OCI-LY1 (cell line): ENCODE measurements around the gene CCDC87.

Experiments used
- H2AFZ ChIP-seq: fragments of 200-600 bp; sonication (generic), shearing (Covaris generic); 2 replicates; pipeline ENCODE4 v1.6.0; 2014; ENCODE audit warnings: antibody characterized with exemption, mild to moderate bottlenecking, low read length
- H3F3A ChIP-seq: fragments of 200-600 bp; sonication (generic), shearing (Covaris generic); 2 replicates; pipeline ENCODE4 v1.6.0; 2014; ENCODE audit warnings: mild to moderate bottlenecking, antibody characterized with exemption, low read length, moderate library complexity; ENCODE audit not compliant: insufficient read depth
- H3K27ac ChIP-seq: fragments of 200-600 bp; sonication (generic); 2 replicates; pipeline ENCODE4 v1.5.1; 2014; ENCODE audit warnings: low read length, mixed run types, mild to moderate bottlenecking, low read depth; ENCODE audit not compliant: poor library complexity, severe bottlenecking
- H3K27me3 ChIP-seq: fragments of 200-600 bp; sonication (generic); 2 replicates; pipeline ENCODE4 v1.6.0; 2014; ENCODE audit warnings: antibody characterized with exemption, mild to moderate bottlenecking, low read length, moderate library complexity; ENCODE audit not compliant: insufficient read depth
- H3K36me3 ChIP-seq: fragments of 200-600 bp; sonication (generic); 2 replicates; pipeline ENCODE4 v1.6.1; 2014; ENCODE audit warnings: mild to moderate bottlenecking, antibody characterized with exemption, low read length, moderate library complexity, mixed read lengths; ENCODE audit not compliant: insufficient read depth
- H3K4me1 ChIP-seq: fragments of 200-600 bp; sonication (generic); 2 replicates; pipeline ENCODE4 v1.5.1; 2014; ENCODE audit warnings: mild to moderate bottlenecking, low read length, moderate library complexity; ENCODE audit not compliant: insufficient read depth, severe bottlenecking
- H3K4me2 ChIP-seq: fragments of 200-600 bp; sonication (generic), shearing (Covaris generic); 2 replicates; pipeline ENCODE4 v1.6.1; 2014; ENCODE audit warnings: low read length
- H3K4me3 ChIP-seq: fragments of 200-600 bp; sonication (generic); 2 replicates; pipeline ENCODE4 v1.5.1; 2014; ENCODE audit warnings: low read length, low read depth, mild to moderate bottlenecking, mixed read lengths; ENCODE audit not compliant: poor library complexity, severe bottlenecking
- H3K79me2 ChIP-seq: fragments of 200-600 bp; shearing (Covaris generic); 2 replicates; pipeline ENCODE4 v1.6.1; 2016; ENCODE audit warnings: mixed run types, low read length, mixed read lengths; ENCODE audit not compliant: insufficient read depth
- H3K9ac ChIP-seq: fragments of 200-600 bp; sonication (generic), shearing (Covaris generic); 2 replicates; pipeline ENCODE4 v1.6.1; 2014; ENCODE audit warnings: mild to moderate bottlenecking, low read length, mixed read lengths
- H3K9me2 ChIP-seq: fragments of 200-600 bp; sonication (generic), shearing (Covaris generic); 2 replicates; pipeline ENCODE4 v1.6.1; 2014; ENCODE audit warnings: low read depth, mild to moderate bottlenecking, low read length, mixed read lengths
- H3K9me3 ChIP-seq: fragments of 200-600 bp; shearing (Covaris generic); 2 replicates; pipeline ENCODE4 v1.6.1; 2014; ENCODE audit warnings: low read length, mixed read lengths
- H4K20me1 ChIP-seq: fragments of 200-600 bp; sonication (generic), shearing (Covaris generic); 2 replicates; pipeline ENCODE4 v1.6.0; 2016; ENCODE audit warnings: mild to moderate bottlenecking, low read length; ENCODE audit not compliant: insufficient read depth
- EZH2 ChIP-seq: fragments of 200-600 bp; sonication (generic), shearing (Covaris generic); IDR thresholded peaks from 2 replicates; pipeline ENCODE4 v1.8.0; 2017; ENCODE audit warnings: borderline replicate concordance, mixed run types, mild to moderate bottlenecking, antibody characterized with exemption, low read length, moderate library complexity, mixed read lengths
- TF ChIP-seq, protein P1 (sequence below): fragments of 200-600 bp; sonication (generic), shearing (Covaris generic); IDR thresholded peaks from 2 replicates; pipeline ENCODE4 v1.5.1; 2017; ENCODE audit warnings: mild to moderate bottlenecking, antibody characterized with exemption, low read length, moderate library complexity, mixed read lengths

CCDC87 gene

DNA sequence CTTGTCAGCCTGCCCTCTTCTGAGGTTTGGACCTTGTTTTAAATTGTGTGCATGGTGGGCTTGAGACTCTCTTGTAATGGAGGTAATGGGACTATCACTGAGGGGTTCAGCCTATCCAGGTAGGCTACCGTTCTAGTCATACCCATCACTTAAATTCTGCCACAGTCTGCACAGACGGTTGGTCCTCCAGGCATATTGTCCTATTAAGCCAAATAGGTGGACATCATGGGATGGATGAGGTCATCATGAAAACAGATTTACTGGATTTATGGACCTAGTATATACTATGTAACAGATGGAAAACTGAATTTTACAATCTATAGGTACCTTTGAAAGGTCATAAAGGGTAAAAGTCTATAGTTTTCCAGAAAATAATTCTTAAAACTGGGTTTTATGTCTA is 36.5 kb upstream of the CCDC87 start:
- H3K79me2 ChIP-seq: peaks cover 75% of the 10 kb centered on the region
- H3K27me3 ChIP-seq: no peaks in the 10 kb centered on the region
- H3F3A ChIP-seq: peaks cover 4% of the 10 kb centered on the region; the same call in 1 of the 2 replicates
- no peak overlapping the region for H3K9ac ChIP-seq
- H2AFZ ChIP-seq: no peak overlapping the region
- no peaks in the 10 kb centered on the region for H4K20me1 ChIP-seq
- H3K9me3 ChIP-seq: no peaks in the 10 kb centered on the region
- no peak overlapping the region for H3K4me3 ChIP-seq
- no peaks in the 10 kb centered on the region for H3K9me2 ChIP-seq
- H3K4me2 ChIP-seq: no peak overlapping the region
- peaks cover 97% of the 10 kb centered on the region for H3K36me3 ChIP-seq
- TF ChIP-seq, protein P1, sequence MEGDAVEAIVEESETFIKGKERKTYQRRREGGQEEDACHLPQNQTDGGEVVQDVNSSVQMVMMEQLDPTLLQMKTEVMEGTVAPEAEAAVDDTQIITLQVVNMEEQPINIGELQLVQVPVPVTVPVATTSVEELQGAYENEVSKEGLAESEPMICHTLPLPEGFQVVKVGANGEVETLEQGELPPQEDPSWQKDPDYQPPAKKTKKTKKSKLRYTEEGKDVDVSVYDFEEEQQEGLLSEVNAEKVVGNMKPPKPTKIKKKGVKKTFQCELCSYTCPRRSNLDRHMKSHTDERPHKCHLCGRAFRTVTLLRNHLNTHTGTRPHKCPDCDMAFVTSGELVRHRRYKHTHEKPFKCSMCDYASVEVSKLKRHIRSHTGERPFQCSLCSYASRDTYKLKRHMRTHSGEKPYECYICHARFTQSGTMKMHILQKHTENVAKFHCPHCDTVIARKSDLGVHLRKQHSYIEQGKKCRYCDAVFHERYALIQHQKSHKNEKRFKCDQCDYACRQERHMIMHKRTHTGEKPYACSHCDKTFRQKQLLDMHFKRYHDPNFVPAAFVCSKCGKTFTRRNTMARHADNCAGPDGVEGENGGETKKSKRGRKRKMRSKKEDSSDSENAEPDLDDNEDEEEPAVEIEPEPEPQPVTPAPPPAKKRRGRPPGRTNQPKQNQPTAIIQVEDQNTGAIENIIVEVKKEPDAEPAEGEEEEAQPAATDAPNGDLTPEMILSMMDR: no peak
- no peak for TF ChIP-seq EZH2
- no peak overlapping the region for H3K27ac ChIP-seq
- no peaks in the 10 kb centered on the region for H3K4me1 ChIP-seq

DNA sequence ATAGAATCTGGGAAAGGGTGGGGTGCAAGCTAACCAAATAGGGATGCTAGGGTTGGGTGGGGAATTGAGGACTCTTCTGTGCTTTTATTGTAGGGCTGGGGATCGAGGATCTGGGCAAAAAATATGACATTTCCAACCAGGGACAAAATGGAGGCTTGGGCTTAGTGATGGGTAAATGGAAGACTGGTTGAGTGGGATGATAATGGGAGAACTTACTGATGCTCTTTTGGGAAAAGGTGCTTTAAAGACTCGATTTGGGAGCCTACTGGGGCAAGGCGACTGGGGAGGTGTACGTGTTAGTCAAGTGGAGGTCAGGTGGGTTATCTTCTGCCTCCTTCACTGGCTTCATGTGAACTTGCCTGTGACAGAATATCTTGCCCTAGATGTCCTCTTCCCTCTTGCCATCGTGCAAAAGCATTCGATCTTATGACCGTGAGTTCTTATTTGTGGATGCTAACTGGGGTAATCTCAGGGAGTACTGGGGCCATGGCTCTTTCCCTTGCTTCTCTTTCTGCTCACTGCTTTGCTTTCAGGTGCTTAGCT is 35.3 kb upstream of the CCDC87 start:
- TF ChIP-seq, protein P1: no peak
- TF ChIP-seq EZH2: no peak
- Histone ChIP-seq H3K27me3 (no peaks in the 10 kb centered on the region), H3K9me3 (no peaks in the 10 kb centered on the region), H3K79me2 (peaks cover 82% of the 10 kb centered on the region), H3F3A (no peaks in the 10 kb centered on the region), H2AFZ (no peak overlapping the region), H3K27ac (no peak overlapping the region), H3K4me2 (no peak overlapping the region), H3K4me3 (no peak overlapping the region), H4K20me1 (peaks cover 3% of the 10 kb centered on the region; the same call in 1 of the 2 replicates), H3K9ac (no peak overlapping the region), H3K36me3 (peaks cover 99% of the 10 kb centered on the region), H3K9me2 (no peaks in the 10 kb centered on the region), H3K4me1 (no peaks in the 10 kb centered on the region)

DNA sequence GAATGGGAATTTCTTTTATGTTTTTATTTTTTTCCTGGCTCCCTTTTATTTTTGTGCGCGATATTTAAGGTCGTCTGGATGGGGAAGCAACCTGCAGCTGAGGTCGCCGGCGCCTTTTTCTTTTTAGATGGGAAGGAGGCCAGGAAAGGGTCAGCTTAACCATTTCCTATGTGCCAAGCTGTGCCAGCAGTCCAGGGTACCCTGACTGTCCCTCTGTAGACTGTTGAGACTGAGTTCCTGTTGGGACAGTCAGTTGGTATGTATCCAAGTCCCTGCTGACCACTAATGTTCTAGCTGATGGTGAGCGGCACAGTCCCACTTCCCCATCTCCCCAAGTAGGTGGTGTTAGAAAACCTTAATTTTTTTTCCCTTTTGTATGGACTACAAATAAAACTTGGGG is 34.1 kb upstream of the CCDC87 start:
- H3K4me2 ChIP-seq: no peak overlapping the region
- no peak overlapping the region for H3K9ac ChIP-seq
- H3K36me3 ChIP-seq: peaks cover 99% of the 10 kb centered on the region
- H3K79me2 ChIP-seq: peaks cover 89% of the 10 kb centered on the region
- H4K20me1 ChIP-seq: peaks cover 3% of the 10 kb centered on the region; the same call in 1 of the 2 replicates
- H3K9me2 ChIP-seq: no peaks in the 10 kb centered on the region
- peaks cover 10% of the 10 kb centered on the region for H3K4me1 ChIP-seq
- no peak overlapping the region for H3K4me3 ChIP-seq
- no peaks in the 10 kb centered on the region for H3K27me3 ChIP-seq
- H3K9me3 ChIP-seq: no peaks in the 10 kb centered on the region
- no peak overlapping the region for H2AFZ ChIP-seq
- H3F3A ChIP-seq: no peaks in the 10 kb centered on the region
- TF ChIP-seq, protein P1: no peak
- no peak for TF ChIP-seq EZH2
- H3K27ac ChIP-seq: no peak overlapping the region
